Ascending aorta (tissue), 2 donors: ENCODE results near the gene HDAC5. TPM values are rescaled to one million over a fixed set of nuclear protein-coding genes. Genes with fewer than 3 reads are reported as not detected.
"Not testable (repeated sequence)": the region's sequence is repeated elsewhere in the genome, so short reads cannot be mapped to it uniquely, and the experiment has no call there.

ENCODE experiments used
- DNase-seq, 2 donors: peaks; one replicate each; pipeline ENCODE4 v3.0.0-alpha.2; 2019; ENCODE audit warnings: low spot score in 2 of 2
- H3K27ac ChIP-seq, 2 donors: fragments of 200-600 bp; sonication (generic); one replicate each; pipeline ENCODE4 v1.5.1; 2016 to 2017; ENCODE audit warnings: mild to moderate bottlenecking in 1 of 2
- H3K27me3 ChIP-seq: fragments of 200-600 bp; sonication (generic); one replicate; pipeline ENCODE4 v1.5.1; 2017
- H3K36me3 ChIP-seq, 2 donors: fragments of 200-600 bp; sonication (generic); one replicate each; pipeline ENCODE4 v1.5.1; 2016
- H3K4me1 ChIP-seq, 2 donors: fragments of 200-600 bp; sonication (generic); one replicate each; pipeline ENCODE4 v1.5.1; 2016 to 2017; ENCODE audit warnings: mild to moderate bottlenecking in 1 of 2
- H3K4me3 ChIP-seq, 2 donors: fragments of 200-600 bp; sonication (generic); one replicate each; pipeline ENCODE4 v1.5.1; 2016 to 2017; ENCODE audit warnings: mild to moderate bottlenecking in 1 of 2
- H3K9me3 ChIP-seq, 2 donors: fragments of 200-600 bp; sonication (generic); one replicate each; pipeline ENCODE4 v1.5.1; 2016
- CTCF ChIP-seq, 3 experiments: fragments of 200-600 bp in 2 of 3; fragments of 450-650 bp in 1 of 3; sonication (generic) in 2 of 3; IDR thresholded peaks; one replicate each; pipeline ENCODE4 v1.5.1; 2016 to 2019; ENCODE audit warnings: antibody characterized with exemption in 3 of 3, mild to moderate bottlenecking in 1 of 3, moderate library complexity in 1 of 3
- intact Hi-C: fragments of 100-400 bp; cut with DNase I; formaldehyde crosslinking; loops from one replicate; pipeline ENCODE4 v1.15.1; 2023
- total RNA-seq: library from RNA; depleted of rRNA; stranded (reverse); fragments of >200 nt; gene quantifications from one replicate; pipeline ENCODE4 v1.1.0, GENCODE V29; 2016

The HDAC5 gene
- total RNA-seq, 1 donor from 2014 or later, result 189 TPM

DNA sequence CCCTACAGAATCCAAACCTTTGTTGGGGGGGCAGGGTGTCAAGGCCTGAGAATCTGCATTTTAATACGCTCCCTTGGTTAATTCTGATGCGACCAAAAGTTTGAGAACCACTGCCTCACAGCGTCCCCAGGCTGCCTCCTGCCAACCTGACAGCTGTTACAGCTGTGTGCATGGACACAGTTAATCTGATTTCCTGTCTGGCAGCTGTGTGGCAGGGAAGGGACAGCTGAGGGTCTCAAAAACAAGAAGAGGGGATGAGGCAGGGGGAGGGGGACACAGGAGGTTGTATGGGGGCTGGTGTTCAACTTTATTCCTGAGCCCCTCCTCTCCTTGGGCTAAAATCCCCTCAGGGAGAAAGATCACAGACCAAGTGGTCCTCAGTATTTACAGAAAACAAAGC lies 17.5 kb downstream of the HDAC5 start:
- intact Hi-C loops, result no loop called here
- TF ChIP-seq CTCF (IDR thresholded peaks at IDR 0.05), result no peak
- no peaks in the 10 kb centered on the region for H3K27me3 ChIP-seq
- no peaks in the 10 kb centered on the region for H3K9me3 ChIP-seq
- peaks cover 26 to 66% of the 10 kb centered on the region in 2 donors for H3K4me1 ChIP-seq
- peaks cover 9 to 22% of the 10 kb centered on the region in 2 donors for H3K36me3 ChIP-seq
- no peak for DNase-seq
- H3K27ac ChIP-seq, result peak overlapping the region; percentile 70
- no peak overlapping the region for H3K4me3 ChIP-seq

- H3K27me3 ChIP-seq, result no peaks in the 10 kb centered on the region
- no peak overlapping the region for H3K4me3 ChIP-seq
- no peaks in the 10 kb centered on the region for H3K9me3 ChIP-seq
- peak overlapping the region; percentile 70 for H3K27ac ChIP-seq
- intact Hi-C loops, result no loop called here
- H3K4me1 ChIP-seq, result peaks cover 26 to 69% of the 10 kb centered on the region in 2 donors
- TF ChIP-seq CTCF (IDR thresholded peaks at IDR 0.05), result no peak
- peaks cover 9 to 22% of the 10 kb centered on the region in 2 donors for H3K36me3 ChIP-seq
- no peak for DNase-seq
Measured at GRCh38 chr17:44105483-44105882, 18.0 kb downstream of the HDAC5 start.

DNA sequence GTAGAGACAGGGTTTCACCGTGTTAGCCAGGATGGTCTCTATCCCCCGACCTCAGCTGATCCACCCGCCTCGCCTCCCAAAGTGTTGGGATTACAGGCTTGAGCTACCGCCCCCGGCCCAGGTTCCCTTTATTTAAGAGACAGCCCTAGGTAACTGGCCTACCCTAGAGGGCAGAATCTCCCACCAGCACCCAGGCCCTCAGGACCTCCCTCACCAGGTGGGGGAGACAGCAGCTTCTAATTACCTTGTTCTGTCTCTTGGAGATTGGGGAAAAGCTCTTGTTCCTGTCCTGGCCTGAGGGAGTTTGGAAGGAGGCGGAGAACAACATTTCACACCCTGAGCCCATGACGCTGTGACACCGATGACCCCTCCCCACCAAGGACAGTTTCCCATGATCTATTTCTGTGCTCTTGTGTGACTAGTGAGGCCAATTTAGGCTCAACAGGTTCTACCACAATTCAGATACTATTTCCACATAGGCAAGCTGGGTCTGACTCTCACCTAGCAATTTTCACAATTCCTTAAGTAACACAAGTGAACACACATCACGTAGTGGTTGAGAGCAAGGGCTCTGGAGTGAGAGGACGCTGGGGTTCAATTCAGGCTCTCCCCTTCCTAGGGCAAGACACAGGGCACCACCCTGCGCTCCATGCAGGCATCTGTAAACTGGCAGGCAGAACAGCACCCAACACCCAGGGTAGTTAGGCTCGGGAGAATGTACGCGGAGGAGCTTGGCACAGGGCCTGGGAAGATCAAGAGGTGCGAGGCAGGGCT lies 20.4 kb downstream of the HDAC5 start:
- Histone ChIP-seq H3K36me3 (peaks cover 9 to 26% of the 10 kb centered on the region in 2 donors), H3K4me3 (no peak overlapping the region), H3K27me3 (no peaks in the 10 kb centered on the region), H3K27ac (peak overlapping the region; percentile 28 to 51), H3K9me3 (no peaks in the 10 kb centered on the region), H3K4me1 (peaks cover 13 to 56% of the 10 kb centered on the region in 2 donors)
- intact Hi-C loops, result no loop called here
- TF ChIP-seq CTCF (IDR thresholded peaks at IDR 0.05), result no peak
- DNase-seq, result no peak

DNA sequence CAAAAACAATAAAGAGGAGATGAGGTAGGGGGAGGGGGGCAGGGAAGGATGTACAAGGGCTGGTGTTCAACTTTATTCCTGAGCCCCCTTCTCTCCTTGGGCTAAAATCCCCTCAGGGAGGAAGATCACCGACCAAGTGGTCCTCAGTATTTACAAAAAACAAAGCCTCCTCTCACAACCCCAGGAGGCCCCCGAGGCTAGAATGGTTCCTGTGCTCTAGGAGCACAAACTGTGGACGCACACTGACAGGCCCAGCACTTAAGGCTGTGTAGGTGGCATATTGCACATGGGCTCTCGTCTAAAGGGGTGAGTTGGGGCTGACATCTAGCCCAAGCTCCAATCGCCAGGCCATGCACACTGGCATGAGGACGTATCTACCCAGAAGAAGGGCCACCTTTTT lies 21.6 kb downstream of the HDAC5 start:
- H3K27me3 ChIP-seq, DNase-seq, intact Hi-C loops, H3K9me3 ChIP-seq, H3K27ac ChIP-seq, H3K4me3 ChIP-seq: not testable (repeated sequence)
- Histone ChIP-seq H3K4me1 (peaks cover 7 to 56% of the 10 kb centered on the region in 2 donors), H3K36me3 (peaks cover 9 to 26% of the 10 kb centered on the region in 2 donors)

DNA sequence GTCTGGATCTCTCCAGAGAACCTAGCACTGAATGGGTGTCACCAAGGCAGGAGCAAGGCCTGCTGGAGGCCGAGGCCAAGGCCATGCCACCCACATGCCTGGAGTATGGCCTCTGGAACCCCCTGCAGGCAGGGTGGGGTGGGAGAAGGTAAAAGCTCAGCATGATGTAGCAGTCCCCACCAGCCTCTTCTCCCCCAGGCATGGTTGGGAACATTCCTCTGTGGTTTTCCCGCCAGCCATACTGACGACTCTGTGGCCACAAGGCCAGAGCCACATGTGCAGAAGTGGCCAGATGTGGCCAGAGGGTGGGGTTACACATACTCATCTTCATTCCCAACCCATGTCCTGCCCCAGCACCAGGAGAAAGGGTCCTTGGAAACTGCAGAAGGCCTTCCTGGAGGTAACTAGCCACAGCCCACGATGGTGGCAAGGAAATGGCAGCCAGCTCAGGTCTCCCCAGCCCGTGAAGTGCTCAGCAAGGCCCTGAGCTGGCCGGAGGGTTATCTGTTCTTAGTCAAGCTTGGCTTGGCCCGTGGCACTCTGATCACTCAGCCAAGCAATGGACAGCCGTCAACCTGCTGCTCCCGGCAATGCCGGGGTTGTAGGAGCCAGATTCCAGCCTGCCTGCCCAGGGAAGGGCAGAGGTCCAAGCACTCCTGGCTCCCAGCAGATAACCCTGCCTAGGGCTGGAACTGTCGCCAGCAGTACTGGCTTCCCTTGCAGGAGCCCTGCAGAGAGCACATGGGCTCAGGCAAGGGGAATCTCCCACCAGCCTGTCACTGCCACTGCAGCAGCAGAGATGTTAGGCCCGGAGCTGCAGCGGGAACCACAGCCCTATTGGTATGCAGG lies 26.1 kb downstream of the HDAC5 start:
- no peak overlapping the region for H3K4me3 ChIP-seq
- no peaks in the 10 kb centered on the region for H3K9me3 ChIP-seq
- peaks cover 14 to 32% of the 10 kb centered on the region in 2 donors for H3K36me3 ChIP-seq
- peaks cover 20 to 47% of the 10 kb centered on the region in 2 donors for H3K4me1 ChIP-seq
- no peaks in the 10 kb centered on the region for H3K27me3 ChIP-seq
- no peak for TF ChIP-seq CTCF (IDR thresholded peaks at IDR 0.05)
- DNase-seq, result no peak
- H3K27ac ChIP-seq, result peak overlapping the region; percentile 80 to 84
- intact Hi-C loops, result no loop called here
